Endothelial cell of umbilical vein (primary cell): Measurements from ENCODE around the gene NR1H2. TPM values are rescaled to one million over a fixed set of nuclear protein-coding genes. Genes with fewer than 3 reads are reported as not detected.

Source experiments
- BruUV-seq: library from RNA; stranded (reverse); fragments of 400-500 nt; replicated peaks from 2 replicates; lab custom pipeline; 2021; lab: Mats Ljungman, UMichigan
- CTCF ChIA-PET: fragments of 300-600, 350-600 bp; sonication (Branson Sonifier 250); formaldehyde crosslinking; loops from one replicate; lab custom pipeline; 2021; ENCODE audit warnings: antibody characterized with exemption, inconsistent platforms; lab: Charles Lee
- POLR2A ChIA-PET: fragments of 300-600, 350-600 bp; sonication (Branson Sonifier 250); formaldehyde crosslinking; loops from one replicate; lab custom pipeline; 2021; ENCODE audit warnings: antibody characterized with exemption, inconsistent platforms; lab: Charles Lee
- DNase-seq: peaks from one replicate; pipeline ENCODE4 v3.0.0-alpha.2; 2011; ENCODE audit warnings: low read depth, low spot score
- FAIRE-seq: peaks from 2 replicates; lab custom pipeline; 2011; peaks lifted over from hg19 to GRCh38; lab: Jason Lieb, UNC
- H2AFZ ChIP-seq: 2 replicates; pipeline ENCODE4 v1.6.0; 2012; ENCODE audit warnings: low read depth, low read length, control low read depth, inconsistent platforms
- H3K27ac ChIP-seq: 2 replicates; pipeline ENCODE4 v1.5.1; 2011; ENCODE audit warnings: low read depth, mild to moderate bottlenecking, control low read depth, low read length, moderate library complexity; ENCODE audit not compliant: insufficient read depth
- H3K27me3 ChIP-seq, 2 experiments: 2 replicates each; pipeline versions ENCODE4 v1.6.0 to v1.6.1; 2011; ENCODE audit warnings: low read length in 2 of 2, mixed read lengths in 1 of 2; ENCODE audit not compliant: control insufficient read depth in 2 of 2, insufficient read depth in 2 of 2
- H3K36me3 ChIP-seq, 2 experiments: 2 replicates in 1 of 2; 3 replicates in 1 of 2; pipeline ENCODE4 v1.5.1; 2011; ENCODE audit warnings: low read length in 2 of 2, mild to moderate bottlenecking in 1 of 2, moderate library complexity in 1 of 2; ENCODE audit not compliant: control insufficient read depth in 2 of 2, insufficient read depth in 2 of 2; ENCODE audit errors: extremely low read depth in 1 of 2
- H3K4me1 ChIP-seq: 3 replicates; pipeline ENCODE4 v1.5.1; 2011; ENCODE audit warnings: mild to moderate bottlenecking, low read length; ENCODE audit not compliant: control insufficient read depth, insufficient read depth; ENCODE audit errors: extremely low read depth
- H3K4me2 ChIP-seq: 2 replicates; pipeline ENCODE4 v1.6.1; 2011; ENCODE audit warnings: low read length, control low read depth, mixed read lengths; ENCODE audit not compliant: insufficient read depth
- H3K4me3 ChIP-seq, 3 experiments: fragments of 200-600 bp in 1 of 3; sonication (generic), shearing (Covaris generic) in 1 of 3; replicated peaks in 1 of 3; 2 replicates each; pipeline ENCODE4 v1.5.1; 2011 to 2016; ENCODE audit warnings: control low read depth in 3 of 3, low read length in 3 of 3, mild to moderate bottlenecking in 2 of 3, inconsistent platforms in 1 of 3, low read depth in 1 of 3, moderate library complexity in 1 of 3; ENCODE audit not compliant: insufficient read depth in 1 of 3
- H3K79me2 ChIP-seq: 2 replicates; pipeline ENCODE4 v1.6.0; 2012; ENCODE audit warnings: low read length, inconsistent platforms; ENCODE audit not compliant: control insufficient read depth, insufficient read depth
- H3K9ac ChIP-seq: replicated peaks from 2 replicates; pipeline ENCODE3; 2011; ENCODE audit warnings: low read length, control low read depth; ENCODE audit not compliant: insufficient read depth; ENCODE audit errors: extremely low read depth
- H3K9me1 ChIP-seq: replicated peaks from 3 replicates; pipeline ENCODE4 v1.6.0; 2011; ENCODE audit warnings: mild to moderate bottlenecking, low read length; ENCODE audit not compliant: control insufficient read depth, insufficient read depth; ENCODE audit errors: extremely low read depth
- H3K9me3 ChIP-seq: replicated peaks from 2 replicates; pipeline ENCODE4 v1.5.1; 2012; ENCODE audit warnings: low read length, inconsistent platforms; ENCODE audit not compliant: control insufficient read depth, insufficient read depth
- H4K20me1 ChIP-seq: replicated peaks from 2 replicates; pipeline ENCODE3; 2011; ENCODE audit warnings: mild to moderate bottlenecking, low read length; ENCODE audit not compliant: control insufficient read depth, insufficient read depth; ENCODE audit errors: extremely low read depth
- EZH2 ChIP-seq: IDR thresholded peaks from 2 replicates; pipeline ENCODE4 v1.6.1; 2012; ENCODE audit warnings: borderline replicate concordance, low read depth, mild to moderate bottlenecking, moderate library complexity, low read length, inconsistent platforms; ENCODE audit not compliant: severe bottlenecking
- FOS ChIP-seq: IDR thresholded peaks from 2 replicates; pipeline ENCODE4 v1.6.1; 2011; ENCODE audit warnings: mild to moderate bottlenecking, low read length, moderate library complexity, borderline replicate concordance; ENCODE audit not compliant: insufficient read depth
- GATA2 ChIP-seq: IDR thresholded peaks from 2 replicates; pipeline ENCODE4 v1.7.0; 2011; ENCODE audit warnings: low read depth, mild to moderate bottlenecking, moderate library complexity, mixed read lengths, low read length; ENCODE audit not compliant: insufficient read length, insufficient read depth
- JUN ChIP-seq: IDR thresholded peaks from 2 replicates; pipeline ENCODE4 v1.6.1; 2011; ENCODE audit warnings: borderline replicate concordance, low read depth; ENCODE audit not compliant: insufficient read length, insufficient read depth
- MYC ChIP-seq: IDR thresholded peaks from one replicate; pipeline ENCODE4 v1.6.1; 2011; ENCODE audit warnings: mild to moderate bottlenecking, low read depth, low read length
- POLR2A ChIP-seq: IDR thresholded peaks from 2 replicates; pipeline ENCODE4 v1.6.1; 2012; ENCODE audit warnings: low read depth, mild to moderate bottlenecking, control low read depth, low read length
- POLR2AphosphoS5 ChIP-seq: IDR thresholded peaks from 2 replicates; pipeline ENCODE4 v1.6.1; 2012; ENCODE audit warnings: low read depth, mild to moderate bottlenecking, control low read depth, low read length, moderate library complexity; ENCODE audit not compliant: insufficient read depth
- dilution Hi-C: fragments of 300-500 bp; cut with MboI; formaldehyde crosslinking; loops from one replicate; pipeline ENCODE4 v1.15.0; 2019; ENCODE audit warnings: low sequenced_read_pairs; ENCODE audit not compliant: extremely low pct_ligation_motif_present
- intact Hi-C: fragments of 100-400 bp; cut with micrococcal nuclease; formaldehyde crosslinking; loops from one replicate; pipeline ENCODE4 v1.10.0; 2022
- polyA plus RNA-seq, 4 experiments: library from polyadenylated mRNA; depleted of rRNA in 3 of 4; stranded (reverse) in 3 of 4; unstranded in 1 of 4; fragments of >200 nt; gene quantifications; 2 replicates each; pipeline versions ENCODE4 v1.2.1 to v1.2.3, GENCODE V29; 2011 to 2012; ENCODE audit warnings: missing spikeins in 1 of 4
- total RNA-seq: library from RNA; stranded (reverse); gene quantifications from 2 replicates; pipeline ENCODE4 v1.2.3, GENCODE V29; 2021
- TF ChIP-seq, protein P1 (sequence below), 2 donors: IDR thresholded peaks; 1 replicate in 1 of 2; 2 replicates in 1 of 2; pipeline ENCODE4 v1.5.1; 2011; ENCODE audit warnings: low read length in 2 of 2, mild to moderate bottlenecking in 2 of 2, moderate library complexity in 2 of 2, control low read depth in 1 of 2, inconsistent platforms in 1 of 2, low read depth in 1 of 2; ENCODE audit not compliant: insufficient read depth in 1 of 2; ENCODE audit errors: extremely low read depth in 1 of 2
- TF ChIP-seq, protein P2 (sequence below): IDR thresholded peaks from 2 replicates; pipeline ENCODE4 v1.6.1; 2011; ENCODE audit not compliant: insufficient read depth, insufficient read length

The NR1H2 gene
- total and polyA plus RNA-seq, 2 donors (not counting 3 experiments of a cell fraction or from before 2014, with no cell fraction given) = 46.7 to 48.4 TPM

DNA sequence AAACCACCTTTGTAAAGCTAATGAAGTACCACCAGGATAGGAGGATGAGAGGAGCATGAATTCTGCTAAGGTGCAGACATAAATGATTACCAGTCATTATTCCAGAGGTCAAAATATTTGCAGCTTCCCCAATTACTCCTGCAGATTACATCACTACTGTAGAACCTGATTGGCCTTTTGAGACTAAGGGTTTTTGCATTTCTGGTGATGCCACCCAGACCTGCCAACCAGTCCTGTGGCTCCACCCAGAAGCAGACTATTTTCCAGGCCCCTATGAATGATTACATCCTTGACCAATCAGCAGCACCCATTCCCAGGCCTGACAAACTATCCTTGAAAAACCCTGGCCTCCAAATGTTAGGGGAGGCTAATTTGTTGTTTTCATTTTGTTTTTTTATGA lies 35.9 kb upstream of the NR1H2 start:
- CTCF ChIA-PET = interaction anchor here (1.6 kb wide), 1 partner anchor 17 kb away, joined by 6 read pairs; no protein-coding TSS in a partner anchor
- intact Hi-C loops (no loop called here), dilution Hi-C loops (no loop called here)
- H3K9ac ChIP-seq = no peak overlapping the region
- H3K79me2 ChIP-seq = no peaks in the 10 kb centered on the region
- no peaks in the 10 kb centered on the region for H4K20me1 ChIP-seq
- no peaks in the 10 kb centered on the region for H3K9me3 ChIP-seq
- no peaks in the 10 kb centered on the region for H3K4me1 ChIP-seq
- no peak overlapping the region for H3K27ac ChIP-seq
- DNase-seq = no peak
- BruUV-seq = no TSS peak
- H2AFZ ChIP-seq = no peak overlapping the region
- H3K4me3 ChIP-seq = no peak overlapping the region
- H3K9me1 ChIP-seq = no peaks in the 10 kb centered on the region
- POLR2A ChIA-PET = no interaction called here
- no peaks in the 10 kb centered on the region for H3K36me3 ChIP-seq
- no peak for FAIRE-seq
- H3K27me3 ChIP-seq = no peaks in the 10 kb centered on the region
- H3K4me2 ChIP-seq = no peak overlapping the region
- TF ChIP-seq EZH2 (no peak), JUN (no peak), POLR2AphosphoS5 (no peak), MYC (no peak), POLR2A (no peak), FOS (no peak), GATA2 (no peak)
- TF ChIP-seq, protein P1, sequence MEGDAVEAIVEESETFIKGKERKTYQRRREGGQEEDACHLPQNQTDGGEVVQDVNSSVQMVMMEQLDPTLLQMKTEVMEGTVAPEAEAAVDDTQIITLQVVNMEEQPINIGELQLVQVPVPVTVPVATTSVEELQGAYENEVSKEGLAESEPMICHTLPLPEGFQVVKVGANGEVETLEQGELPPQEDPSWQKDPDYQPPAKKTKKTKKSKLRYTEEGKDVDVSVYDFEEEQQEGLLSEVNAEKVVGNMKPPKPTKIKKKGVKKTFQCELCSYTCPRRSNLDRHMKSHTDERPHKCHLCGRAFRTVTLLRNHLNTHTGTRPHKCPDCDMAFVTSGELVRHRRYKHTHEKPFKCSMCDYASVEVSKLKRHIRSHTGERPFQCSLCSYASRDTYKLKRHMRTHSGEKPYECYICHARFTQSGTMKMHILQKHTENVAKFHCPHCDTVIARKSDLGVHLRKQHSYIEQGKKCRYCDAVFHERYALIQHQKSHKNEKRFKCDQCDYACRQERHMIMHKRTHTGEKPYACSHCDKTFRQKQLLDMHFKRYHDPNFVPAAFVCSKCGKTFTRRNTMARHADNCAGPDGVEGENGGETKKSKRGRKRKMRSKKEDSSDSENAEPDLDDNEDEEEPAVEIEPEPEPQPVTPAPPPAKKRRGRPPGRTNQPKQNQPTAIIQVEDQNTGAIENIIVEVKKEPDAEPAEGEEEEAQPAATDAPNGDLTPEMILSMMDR (IDR thresholded peaks at IDR 0.05; ENCODE audit: extremely low read depth in 1 of 2, insufficient read depth in 1 of 2, low read depth in 1 of 2, low read length in 2 of 2) = no peak
- TF ChIP-seq, protein P2, sequence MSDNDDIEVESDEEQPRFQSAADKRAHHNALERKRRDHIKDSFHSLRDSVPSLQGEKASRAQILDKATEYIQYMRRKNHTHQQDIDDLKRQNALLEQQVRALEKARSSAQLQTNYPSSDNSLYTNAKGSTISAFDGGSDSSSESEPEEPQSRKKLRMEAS = no peak
